Forelimb muscle (tissue), 1 donor: ENCODE results near the gene RPL10A. TPM values are rescaled to one million over a fixed set of nuclear protein-coding genes. Genes with fewer than 3 reads are reported as not detected.

Experiments
- DNase-seq: peaks from one replicate; pipeline ENCODE4 v3.0.0-alpha.2; 2013; ENCODE audit warnings: low read depth
- polyA plus RNA-seq: library from polyadenylated mRNA; unstranded; fragments of 120-200 nt; gene quantifications from one replicate; pipeline ENCODE4 v1.2.1, GENCODE V29; 2013; ENCODE audit not compliant: insufficient read length

The RPL10A gene
- polyA plus RNA-seq, 1 donor = 2,649 TPM

DNA sequence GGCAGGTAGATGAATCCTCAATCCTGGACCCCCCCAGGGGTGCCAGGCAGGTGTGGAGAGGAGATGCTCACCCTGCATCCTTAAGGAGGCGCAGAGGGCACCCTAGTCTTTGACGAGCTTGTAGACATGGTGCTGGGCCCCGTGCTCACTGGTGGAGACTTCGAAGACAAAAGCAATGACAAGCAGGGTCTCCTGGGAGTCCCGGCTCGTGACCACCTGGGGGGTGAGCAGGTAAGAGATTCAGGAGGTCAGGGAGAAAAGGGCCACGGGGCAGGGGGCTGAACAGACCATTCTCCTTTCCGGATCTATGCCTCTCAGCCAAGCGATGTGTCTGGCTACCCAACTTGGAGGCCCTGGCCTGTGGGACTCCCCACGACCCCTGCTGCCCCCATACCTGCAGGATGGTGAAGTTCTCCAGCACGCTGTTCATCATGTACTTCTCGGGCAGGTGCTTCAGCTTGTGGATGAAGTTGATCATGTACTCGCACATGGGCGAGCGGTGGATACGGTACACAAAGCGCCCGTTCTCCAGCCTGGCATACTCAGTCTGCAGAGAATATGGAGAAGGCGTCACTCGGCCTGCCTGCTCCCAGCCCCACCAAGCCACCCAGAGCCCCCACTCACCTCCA lies 6.9 kb downstream of the RPL10A start:
- no peak for DNase-seq

GRCh38 chr6:35475573-35475972 lies 7.4 kb downstream of the RPL10A start:
- DNase-seq = no peak

- no peak for DNase-seq
Observed at GRCh38 chr6:35476004-35476403, 7.8 kb downstream of the RPL10A start.

GRCh38 chr6:35477028-35477427 lies 8.8 kb downstream of the RPL10A start:
- DNase-seq = no peak

DNA sequence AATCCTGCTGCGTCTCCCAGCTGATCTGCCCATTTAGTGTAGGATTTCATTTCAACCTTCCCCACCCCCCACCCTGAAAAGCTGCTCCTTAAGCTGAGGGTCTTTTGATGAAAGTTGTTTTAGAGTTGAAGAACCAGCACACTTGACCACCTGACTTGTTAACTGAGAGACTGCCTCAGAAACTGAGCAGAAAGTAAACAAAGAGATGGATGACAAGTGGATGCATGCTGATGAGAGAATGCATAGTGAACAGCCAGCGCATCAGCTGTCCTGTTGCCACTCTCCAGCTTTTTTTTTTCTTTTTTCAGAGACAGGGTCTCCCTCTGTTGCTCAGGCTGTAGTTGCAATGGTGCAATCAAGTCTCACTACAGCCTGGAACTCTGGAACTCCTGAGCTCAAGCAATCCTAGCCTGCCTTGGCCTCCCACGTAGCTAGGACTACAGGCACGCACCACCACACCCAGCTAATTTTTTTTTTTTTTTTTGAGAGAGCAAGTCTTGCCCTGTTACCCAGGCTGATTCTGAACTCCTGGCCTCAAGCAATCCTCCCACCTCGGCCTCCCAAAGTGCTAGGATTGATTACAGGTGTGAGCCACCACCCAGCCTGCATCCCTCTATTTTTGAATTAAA lies 9.5 kb downstream of the RPL10A start:
- DNase-seq = no peak

GRCh38 chr6:35478259-35478658 lies 10.1 kb downstream of the RPL10A start:
- DNase-seq = no peak

- no peak for DNase-seq
Observed at GRCh38 chr6:35480176-35480575, 12.0 kb downstream of the RPL10A start.

- DNase-seq = no peak
Observed at GRCh38 chr6:35481226-35481625, 13.0 kb downstream of the RPL10A start.

GRCh38 chr6:35483062-35483461 lies 14.9 kb downstream of the RPL10A start:
- no peak for DNase-seq

- DNase-seq = no peak
Observed at GRCh38 chr6:35483490-35483889, 15.3 kb downstream of the RPL10A start.

GRCh38 chr6:35483893-35484645 lies 15.9 kb downstream of the RPL10A start:
- DNase-seq = no peak

GRCh38 chr6:35484921-35485392 lies 16.8 kb downstream of the RPL10A start:
- DNase-seq = no peak

DNA sequence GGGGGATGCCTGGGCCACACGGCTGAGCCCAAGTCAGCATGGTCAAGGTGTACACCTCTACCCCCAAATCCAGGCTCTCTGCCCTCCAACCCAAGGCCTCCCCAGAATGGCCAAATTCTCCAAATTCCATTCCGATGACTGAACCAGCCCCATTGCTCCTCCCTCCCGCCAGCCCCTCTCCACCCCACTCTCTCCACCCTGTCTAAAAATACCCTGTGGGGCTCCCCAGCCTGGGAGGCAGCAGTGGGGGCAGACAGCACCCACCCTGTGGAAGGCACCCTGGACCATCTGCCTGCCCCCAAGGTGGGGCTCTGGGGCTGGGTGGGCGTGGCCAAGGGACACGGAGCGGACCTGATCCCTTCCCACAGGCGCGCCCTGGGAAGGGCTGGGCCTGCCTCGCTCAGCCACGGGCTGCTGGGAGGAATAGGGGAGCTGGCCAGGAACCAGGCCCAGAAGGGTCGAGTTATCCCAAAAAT lies 17.2 kb downstream of the RPL10A start:
- no peak for DNase-seq

DNA sequence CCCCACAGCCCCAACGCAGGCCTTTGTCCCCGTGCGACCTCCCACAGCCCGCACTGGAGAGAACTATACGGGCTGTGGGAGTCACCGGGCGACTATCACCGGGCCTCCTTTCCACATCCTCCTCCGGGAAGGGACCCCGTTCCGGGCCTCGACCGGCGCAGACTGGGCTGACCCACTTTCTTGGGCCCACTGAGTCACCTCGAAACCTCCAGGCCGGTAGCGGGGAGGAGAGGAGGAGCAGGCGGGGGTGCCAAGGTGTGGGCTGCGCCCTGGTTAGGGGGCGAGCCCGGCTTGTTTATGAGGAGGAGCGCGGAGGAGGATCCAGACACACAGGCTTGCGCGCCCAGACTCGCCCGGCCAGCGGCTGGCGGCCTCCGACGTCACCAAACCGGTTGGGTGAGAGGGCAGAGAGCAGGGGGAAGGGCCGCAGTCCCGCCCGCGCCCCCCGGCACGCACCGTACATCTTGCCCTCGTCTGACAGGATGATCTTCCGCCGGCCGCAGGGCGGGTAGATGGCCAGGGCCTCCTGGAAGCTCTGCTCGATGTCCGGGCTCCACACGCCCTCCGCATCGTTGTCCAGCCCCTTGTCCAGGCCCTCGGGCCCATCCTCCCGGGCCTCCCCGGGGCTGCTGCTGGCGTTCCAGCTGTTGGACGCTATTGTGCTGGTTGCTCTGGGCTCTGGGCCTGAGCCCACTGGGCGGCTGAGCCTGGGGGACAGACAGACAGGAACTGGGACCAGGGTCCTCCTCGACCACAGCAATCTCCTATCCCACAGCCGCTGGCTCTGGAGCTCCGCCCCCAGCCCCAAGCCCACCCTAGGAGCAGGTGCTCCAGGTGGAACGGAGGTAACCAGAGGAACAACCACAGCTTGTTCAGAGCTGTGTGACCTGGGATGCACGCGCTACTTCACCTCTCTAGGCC lies 18.1 kb downstream of the RPL10A start:
- no peak for DNase-seq

DNA sequence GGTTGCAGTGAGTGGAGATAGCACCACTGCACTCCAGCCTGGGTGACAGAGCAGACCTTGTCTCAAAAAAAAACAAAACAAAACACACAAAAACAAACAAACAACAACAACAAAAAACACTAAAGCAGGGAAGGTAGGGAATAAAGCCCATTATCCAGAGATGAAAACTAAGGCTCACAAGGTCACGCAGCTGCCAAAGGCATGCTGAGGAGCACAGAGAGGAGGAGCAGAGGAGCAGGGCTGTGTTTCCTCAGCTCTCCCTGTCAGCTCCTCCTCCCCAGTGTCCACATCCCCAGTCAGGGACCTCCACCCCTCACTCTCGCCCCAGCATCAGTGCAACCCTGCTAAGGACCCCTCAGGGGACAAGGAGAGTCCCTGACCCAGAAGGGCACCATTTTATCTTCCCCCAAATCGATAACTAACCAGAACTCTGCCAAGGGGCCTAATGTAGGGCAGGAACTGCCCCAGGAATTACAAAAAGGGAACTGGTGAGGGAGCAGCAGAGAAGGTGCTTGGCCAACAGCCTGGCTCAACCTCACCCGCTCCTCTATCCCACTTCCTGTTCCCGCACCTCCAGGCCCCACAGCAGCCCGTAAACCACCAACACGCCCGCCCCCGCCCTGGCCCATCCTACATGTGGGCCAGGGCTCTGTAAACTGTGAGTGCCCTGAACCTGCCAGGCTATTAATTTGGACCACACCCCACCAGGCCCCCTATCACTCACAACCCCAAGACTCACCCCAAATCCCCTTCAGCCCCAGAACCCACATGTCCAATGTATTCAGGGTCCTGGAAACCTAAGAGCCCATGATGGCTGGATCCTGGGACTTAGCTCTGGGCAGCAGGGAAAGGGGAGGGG lies 19.7 kb downstream of the RPL10A start:
- DNase-seq = no peak

DNA sequence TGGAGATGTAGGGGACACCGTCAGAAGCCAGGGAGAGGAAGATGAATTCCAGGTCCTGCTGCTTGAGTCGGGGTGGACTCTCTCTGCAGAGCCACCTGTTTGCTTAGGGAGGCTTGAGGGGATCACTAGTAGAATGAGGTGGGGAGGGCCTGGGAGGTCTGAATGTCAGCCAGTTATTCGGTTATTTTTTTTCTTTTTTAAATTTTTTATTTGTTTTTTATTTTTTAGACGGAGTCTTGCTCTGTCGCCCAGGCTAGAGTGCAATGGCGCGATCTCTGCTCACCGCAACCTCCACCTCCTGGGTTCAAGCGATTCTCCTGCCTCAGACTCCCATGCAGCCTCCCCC lies 20.3 kb downstream of the RPL10A start:
- no peak for DNase-seq

DNA sequence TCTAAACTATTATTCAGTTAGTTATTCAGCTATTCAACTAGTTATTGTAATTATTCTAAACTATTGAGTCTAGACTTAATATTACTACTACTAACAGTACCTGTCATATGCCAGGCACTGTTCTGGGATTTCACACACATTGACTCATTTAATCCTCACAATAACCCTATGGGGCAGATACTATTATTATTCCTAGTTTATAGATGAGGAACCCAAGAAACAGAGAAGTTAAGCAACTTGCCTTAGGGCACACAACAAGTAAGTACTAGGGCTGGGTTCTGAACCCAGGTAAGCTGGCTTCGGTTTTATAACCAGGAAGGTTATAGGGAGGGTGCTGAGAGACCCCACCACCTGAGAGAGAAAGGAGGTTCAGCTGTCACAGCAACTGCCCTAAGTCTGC lies 20.9 kb downstream of the RPL10A start:
- no peak for DNase-seq

DNA sequence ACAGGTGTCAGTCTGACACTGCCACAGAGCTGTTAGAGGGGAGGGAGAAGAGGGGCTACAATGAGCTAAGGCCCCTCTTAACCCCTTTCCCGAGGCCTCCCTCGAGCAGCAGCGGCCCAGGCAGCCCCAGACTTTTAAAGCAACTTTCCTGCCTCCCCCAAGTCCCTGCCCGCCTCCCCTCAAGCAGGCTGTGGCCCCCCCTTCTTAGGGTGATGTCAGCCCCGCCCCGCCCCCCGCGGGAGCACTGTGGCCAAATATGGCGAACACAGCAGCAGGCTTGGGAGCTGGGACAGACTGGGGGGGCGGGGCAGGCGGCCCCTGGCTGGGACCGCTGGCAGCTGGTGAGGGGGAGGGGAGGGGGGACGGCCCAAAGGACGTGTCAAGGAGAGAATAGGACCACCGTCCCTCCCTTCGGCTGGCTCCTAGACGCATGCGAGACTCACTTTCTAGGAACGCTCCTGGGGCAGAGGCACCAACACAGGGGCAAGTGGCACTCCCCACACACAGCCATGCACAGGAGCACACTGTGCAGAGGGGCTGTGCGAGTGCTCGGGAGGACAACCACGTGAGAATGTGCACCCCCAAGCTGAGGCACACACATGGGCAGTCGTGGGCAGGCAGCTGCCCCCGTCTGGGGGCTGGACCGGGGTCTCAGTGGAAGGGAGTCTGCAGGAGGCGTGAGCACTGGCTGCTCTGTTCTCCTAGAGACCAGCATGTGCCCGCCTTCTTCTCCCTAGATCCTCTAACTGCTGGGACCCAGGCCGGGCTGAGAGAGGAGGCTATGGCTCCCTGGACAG lies 22.0 kb downstream of the RPL10A start:
- no peak for DNase-seq

GRCh38 chr6:35490821-35491557 lies 22.8 kb downstream of the RPL10A start:
- no peak for DNase-seq
